Mucosa of descending colon (tissue), 3 donors: ENCODE data around the gene SLC17A6. TPM values are rescaled to one million over a fixed set of nuclear protein-coding genes. Genes with fewer than 3 reads are reported as not detected.

ENCODE experiments used
- ATAC-seq: fragments of 200-7000 bp; cut with Tn5 transposase; one replicate; pipeline ENCODE4 v1.9.1; 2020; ENCODE audit warnings: mild to moderate bottlenecking, moderate library complexity
- DNase-seq, 3 donors: peaks; one replicate each; pipeline ENCODE4 v3.0.0-alpha.2; 2020
- H3K36me3 ChIP-seq: fragments of 200-600 bp; one replicate; pipeline ENCODE4 v1.8.0; 2021; ENCODE audit warnings: low read depth, mild to moderate bottlenecking
- H3K4me1 ChIP-seq: fragments of 200-600 bp; one replicate; pipeline ENCODE4 v1.8.0; 2021; ENCODE audit warnings: low read depth, mild to moderate bottlenecking
- H3K4me3 ChIP-seq: fragments of 200-600 bp; one replicate; pipeline ENCODE4 v1.8.0; 2021; ENCODE audit warnings: mild to moderate bottlenecking
- H3K9me3 ChIP-seq: fragments of 200-600 bp; one replicate; pipeline ENCODE4 v1.8.0; 2021; ENCODE audit warnings: mild to moderate bottlenecking
- CTCF ChIP-seq: fragments of 200-600 bp; IDR thresholded peaks from one replicate; pipeline ENCODE4 v1.8.0; 2022; ENCODE audit warnings: antibody characterized with exemption, mild to moderate bottlenecking
- intact Hi-C, 2 donors: fragments of 100-400 bp; cut with DNase I in 1 of 2; cut with micrococcal nuclease in 1 of 2; formaldehyde crosslinking; loops; one replicate each; pipeline versions ENCODE4 v1.11.0 to v1.11.1; 2022; cut with DNase I, micrococcal nuclease
- total RNA-seq, 3 donors: library from RNA; stranded (reverse); fragmentation: NEBNext Ultra II Directional in 2 of 3; extraction: Animal tissue kit (Norgen Biotek cat#: 25700) in 2 of 3; gene quantifications; one replicate each; pipeline versions ENCODE4 v1.2.1 to v1.2.4, GENCODE V29; 2021 to 2023
- donor health status: DM: no; HTN: no; CAD: no; lungs with moderate emphysema.
- donor health status: DM: no; HTN: no; CAD: no.
- donor health status: DM: no; HTN: yes; CAD: no.

The SLC17A6 gene
- total RNA-seq, 3 donors from 2014 or later = not detected

GRCh38 chr11:22342211-22343031, 4.2 kb downstream of the SLC17A6 start:
- Histone ChIP-seq H3K4me3 (no peak overlapping the region), H3K36me3 (no peaks in the 10 kb centered on the region), H3K9me3 (no peaks in the 10 kb centered on the region), H3K4me1 (no peaks in the 10 kb centered on the region)
- ATAC-seq (no peak), DNase-seq (no peak)
- TF ChIP-seq CTCF = no peak
- intact Hi-C loops = no loop called here

- Histone ChIP-seq H3K9me3 (no peaks in the 10 kb centered on the region), H3K36me3 (no peaks in the 10 kb centered on the region), H3K4me3 (no peak overlapping the region), H3K4me1 (no peaks in the 10 kb centered on the region)
- DNase-seq = no peak
- intact Hi-C loops = no loop called here
- no peak for ATAC-seq
- TF ChIP-seq CTCF = no peak
Measured at GRCh38 chr11:22343032-22343324, 4.8 kb downstream of the SLC17A6 start.

GRCh38 chr11:22343371-22344032, 5.3 kb downstream of the SLC17A6 start:
- Histone ChIP-seq H3K9me3 (no peaks in the 10 kb centered on the region), H3K36me3 (no peaks in the 10 kb centered on the region), H3K4me1 (no peaks in the 10 kb centered on the region), H3K4me3 (no peak overlapping the region)
- no peak for ATAC-seq
- DNase-seq = peak in 1 of 3 donors; percentile 19
- intact Hi-C loops = no loop called here
- TF ChIP-seq CTCF = no peak

GRCh38 chr11:22344081-22344480, 5.9 kb downstream of the SLC17A6 start:
- intact Hi-C loops = no loop called here
- H3K4me1 ChIP-seq = no peaks in the 10 kb centered on the region
- no peaks in the 10 kb centered on the region for H3K36me3 ChIP-seq
- no peaks in the 10 kb centered on the region for H3K9me3 ChIP-seq
- DNase-seq (no peak), ATAC-seq (no peak)
- no peak for TF ChIP-seq CTCF
- no peak overlapping the region for H3K4me3 ChIP-seq

- DNase-seq (no peak), ATAC-seq (no peak)
- no peaks in the 10 kb centered on the region for H3K4me1 ChIP-seq
- no peaks in the 10 kb centered on the region for H3K36me3 ChIP-seq
- H3K4me3 ChIP-seq = no peak overlapping the region
- intact Hi-C loops = no loop called here
- TF ChIP-seq CTCF = no peak
- no peaks in the 10 kb centered on the region for H3K9me3 ChIP-seq
Measured at GRCh38 chr11:22346282-22346681, 8.1 kb downstream of the SLC17A6 start.
